ENCODE data around the gene TNPO3. TPM values are rescaled to one million over a fixed set of nuclear protein-coding genes. Genes with fewer than 3 reads are reported as not detected.

The TNPO3 gene
- polyA plus RNA-seq, 1 of the 3 experiments (the other 2 are of a cell fraction): 27.8 TPM

- Histone ChIP-seq H3K79me2 (ENCODE audit: insufficient read depth) (no peaks in the 10 kb centered on the region), H3K4me1 (ENCODE audit: control insufficient read depth in 1 of 2, insufficient read depth in 2 of 2, low read depth in 1 of 2, low read length in 1 of 2) (no peaks in the 10 kb centered on the region), H3K9me3 (no peaks in the 10 kb centered on the region), H2AFZ (ENCODE audit: low read depth) (no peak overlapping the region), H3K36me3 (replicated peaks in 1 of 2; ENCODE audit: control insufficient read depth in 1 of 2, insufficient read depth in 2 of 2, low read length in 1 of 2) (no peaks in the 10 kb centered on the region), H3K9me2 (no peaks in the 10 kb centered on the region), H3K9ac (no peak overlapping the region), H3K27me3 (ENCODE audit: insufficient read depth) (peaks cover 9% of the 10 kb centered on the region), H3K27ac (ENCODE audit: low read depth in 2 of 2, low read length in 1 of 2) (no peak overlapping the region), H3K4me2 (no peak overlapping the region), H3K4me3 (ENCODE audit: low read depth in 2 of 2, low read length in 1 of 2) (no peak overlapping the region), H3F3A (replicated peaks; ENCODE audit: insufficient read depth) (no peaks in the 10 kb centered on the region), H4K20me1 (ENCODE audit: insufficient read depth) (no peaks in the 10 kb centered on the region)
- DNase-seq: no peak
- ChIA-PET POLR2A (no interaction called here), CTCF (interaction anchor here (1.9 kb wide), 1 partner anchor 14 kb away, joined by 12 read pairs; no protein-coding TSS in a partner anchor)
- no peak for TF ChIP-seq FOXM1 (IDR thresholded peaks at IDR 0.05; ENCODE audit: low read depth)
- no peak for TF ChIP-seq MXI1 (IDR thresholded peaks at IDR 0.05; ENCODE audit: low read depth, low read length)
- no peak for TF ChIP-seq MAX (IDR thresholded peaks at IDR 0.05; ENCODE audit: low read depth)
- TF ChIP-seq RAD21 (IDR thresholded peaks at IDR 0.05; ENCODE audit: low read length): no peak
- no peak for TF ChIP-seq REST (IDR thresholded peaks at IDR 0.05; ENCODE audit: low read depth, low read length)
- no peak for TF ChIP-seq TEAD4 (IDR thresholded peaks at IDR 0.05; ENCODE audit: borderline replicate concordance, insufficient read depth)
- no peak for TF ChIP-seq TCF12 (IDR thresholded peaks at IDR 0.05)
- TF ChIP-seq IRF3 (IDR thresholded peaks at IDR 0.05; ENCODE audit: low read depth, low read length): no peak
- no peak for TF ChIP-seq EZH2phosphoT487 (IDR thresholded peaks at IDR 0.05; ENCODE audit: borderline replicate concordance, low read depth)
- TF ChIP-seq USF1 (IDR thresholded peaks at IDR 0.05; ENCODE audit: borderline replicate concordance, low read depth): no peak
- TF ChIP-seq FOXJ3 (CRISPR knock-in tag; IDR thresholded peaks at IDR 0.05): no peak
- no peak for TF ChIP-seq GATA2 (CRISPR knock-in tag; IDR thresholded peaks at IDR 0.05)
- WGBS (ENCODE audit: low lambda C conversion rate): 30% methylated on average over 2 of the region's 2 CpGs
Observed at GRCh38 chr7:129076886-129077285, 22.0 kb upstream of the TNPO3 start.

Measured in SK-N-SH (cell line).